Measurements from ENCODE around the gene COL27A1. TPM values are rescaled to one million over a fixed set of nuclear protein-coding genes. Genes with fewer than 3 reads are reported as not detected.
A peak's percentile ranks its signal among the peaks of the same experiment; 100 is the strongest.

Gene COL27A1
- total RNA-seq, 1 donor from 2014 or later, result 48.5 TPM

GRCh38 chr9:114272739-114273431, 117.5 kb downstream of the COL27A1 start:
- peaks cover 12% of the 10 kb centered on the region for H3K36me3 Mint-ChIP-seq (ENCODE audit: low read depth)
- no peak overlapping the region for H3K27ac Mint-ChIP-seq (ENCODE audit: unreplicated experiment)
- H3K27me3 Mint-ChIP-seq (ENCODE audit: low read depth), result no peaks in the 10 kb centered on the region
- peak; percentile 41 for DNase-seq (ENCODE audit: low spot score)
- H3K4me3 Mint-ChIP-seq (ENCODE audit: unreplicated experiment), result no peak overlapping the region
- H3K4me1 Mint-ChIP-seq (ENCODE audit: low read depth), result peaks cover 20% of the 10 kb centered on the region
- no peak for TF ChIP-seq CTCF (IDR thresholded peaks at IDR 0.05)
- H3K9me3 Mint-ChIP-seq (ENCODE audit: low read depth), result no peaks in the 10 kb centered on the region

- DNase-seq (ENCODE audit: low spot score), result peak; percentile 42
- H3K27me3 Mint-ChIP-seq (ENCODE audit: low read depth), result no peaks in the 10 kb centered on the region
- H3K4me1 Mint-ChIP-seq (ENCODE audit: low read depth), result peaks cover 26% of the 10 kb centered on the region
- peaks cover 14% of the 10 kb centered on the region for H3K36me3 Mint-ChIP-seq (ENCODE audit: low read depth)
- H3K4me3 Mint-ChIP-seq (ENCODE audit: unreplicated experiment), result no peak overlapping the region
- TF ChIP-seq CTCF (IDR thresholded peaks at IDR 0.05), result no peak
- no peak overlapping the region for H3K27ac Mint-ChIP-seq (ENCODE audit: unreplicated experiment)
- H3K9me3 Mint-ChIP-seq (ENCODE audit: low read depth), result no peaks in the 10 kb centered on the region
Observed at GRCh38 chr9:114273461-114273881, 118.1 kb downstream of the COL27A1 start.

GRCh38 chr9:114274217-114274616, 118.9 kb downstream of the COL27A1 start:
- Mint-ChIP-seq H3K9me3 (ENCODE audit: low read depth) (no peaks in the 10 kb centered on the region), H3K4me3 (ENCODE audit: unreplicated experiment) (no peak overlapping the region), H3K4me1 (ENCODE audit: low read depth) (peaks cover 34% of the 10 kb centered on the region), H3K36me3 (ENCODE audit: low read depth) (peaks cover 11% of the 10 kb centered on the region), H3K27ac (ENCODE audit: unreplicated experiment) (no peak overlapping the region), H3K27me3 (ENCODE audit: low read depth) (no peaks in the 10 kb centered on the region)
- peak; percentile 27 for DNase-seq (ENCODE audit: low spot score)
- no peak for TF ChIP-seq CTCF (IDR thresholded peaks at IDR 0.05)

- H3K4me3 Mint-ChIP-seq (ENCODE audit: unreplicated experiment), result no peak overlapping the region
- DNase-seq (ENCODE audit: low spot score), result peak; percentile 67
- H3K27me3 Mint-ChIP-seq (ENCODE audit: low read depth), result no peaks in the 10 kb centered on the region
- no peak for TF ChIP-seq CTCF (IDR thresholded peaks at IDR 0.05)
- H3K27ac Mint-ChIP-seq (ENCODE audit: unreplicated experiment), result peak overlapping the region; percentile 92
- H3K9me3 Mint-ChIP-seq (ENCODE audit: low read depth), result no peaks in the 10 kb centered on the region
- peaks cover 36% of the 10 kb centered on the region for H3K4me1 Mint-ChIP-seq (ENCODE audit: low read depth)
- H3K36me3 Mint-ChIP-seq (ENCODE audit: low read depth), result peaks cover 11% of the 10 kb centered on the region
Observed at GRCh38 chr9:114275246-114276004, 120.1 kb downstream of the COL27A1 start.

- peaks cover 45% of the 10 kb centered on the region for H3K4me1 Mint-ChIP-seq (ENCODE audit: low read depth)
- peak; percentile 53 for DNase-seq (ENCODE audit: low spot score)
- no peaks in the 10 kb centered on the region for H3K9me3 Mint-ChIP-seq (ENCODE audit: low read depth)
- peak overlapping the region; percentile 92 for H3K27ac Mint-ChIP-seq (ENCODE audit: unreplicated experiment)
- no peak overlapping the region for H3K4me3 Mint-ChIP-seq (ENCODE audit: unreplicated experiment)
- H3K27me3 Mint-ChIP-seq (ENCODE audit: low read depth), result no peaks in the 10 kb centered on the region
- no peak for TF ChIP-seq CTCF (IDR thresholded peaks at IDR 0.05)
- peaks cover 13% of the 10 kb centered on the region for H3K36me3 Mint-ChIP-seq (ENCODE audit: low read depth)
Observed at GRCh38 chr9:114276908-114277821, 121.8 kb downstream of the COL27A1 start.

Data from chondrocyte (in vitro differentiated cells).